ENCODE data around the gene ELAVL1.
"Not testable (repeated sequence)": the region's sequence is repeated elsewhere in the genome, so short reads cannot be mapped to it uniquely, and the experiment has no call there.

ELAVL1 gene

DNA sequence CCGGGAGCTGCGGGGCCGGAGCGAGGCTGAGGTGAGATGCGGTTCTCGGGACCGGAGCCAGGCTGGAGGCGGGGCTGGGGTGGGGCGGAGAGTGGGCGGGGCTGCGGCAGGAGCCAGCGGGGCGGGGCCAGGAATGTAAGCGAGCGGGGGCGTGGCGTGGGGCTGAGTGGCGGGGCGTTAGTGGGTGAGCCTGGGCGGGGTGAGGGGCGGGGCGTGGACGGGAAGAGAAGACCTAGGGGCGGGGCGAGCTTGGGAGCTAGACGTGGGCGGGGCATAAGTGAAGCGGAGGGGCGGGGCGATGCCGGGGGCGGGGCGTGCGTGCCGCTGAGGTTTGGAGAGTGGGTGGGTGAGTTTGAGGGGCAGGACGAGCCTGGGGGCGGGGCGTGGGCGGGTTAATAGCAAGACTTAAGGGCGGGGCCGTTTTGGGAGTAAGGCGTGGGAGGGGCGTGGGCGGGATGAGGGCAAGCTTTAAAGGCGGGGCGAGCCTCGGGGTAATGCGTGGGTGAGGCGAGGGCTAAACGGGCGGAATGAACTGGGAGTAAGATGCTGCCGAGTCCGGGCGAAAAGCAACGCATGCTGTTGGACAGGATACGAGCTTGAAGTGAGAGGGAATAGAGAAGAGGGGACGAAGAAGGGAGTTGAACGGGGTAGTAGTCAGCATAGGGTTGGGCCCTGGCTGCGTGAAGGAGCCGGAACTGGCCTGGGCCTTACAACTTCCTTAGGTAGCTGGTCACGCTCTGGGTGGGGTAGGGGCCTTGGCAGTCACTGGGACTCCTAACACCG is 84.7 kb downstream of the ELAVL1 start:
- no peak for FAIRE-seq

DNA sequence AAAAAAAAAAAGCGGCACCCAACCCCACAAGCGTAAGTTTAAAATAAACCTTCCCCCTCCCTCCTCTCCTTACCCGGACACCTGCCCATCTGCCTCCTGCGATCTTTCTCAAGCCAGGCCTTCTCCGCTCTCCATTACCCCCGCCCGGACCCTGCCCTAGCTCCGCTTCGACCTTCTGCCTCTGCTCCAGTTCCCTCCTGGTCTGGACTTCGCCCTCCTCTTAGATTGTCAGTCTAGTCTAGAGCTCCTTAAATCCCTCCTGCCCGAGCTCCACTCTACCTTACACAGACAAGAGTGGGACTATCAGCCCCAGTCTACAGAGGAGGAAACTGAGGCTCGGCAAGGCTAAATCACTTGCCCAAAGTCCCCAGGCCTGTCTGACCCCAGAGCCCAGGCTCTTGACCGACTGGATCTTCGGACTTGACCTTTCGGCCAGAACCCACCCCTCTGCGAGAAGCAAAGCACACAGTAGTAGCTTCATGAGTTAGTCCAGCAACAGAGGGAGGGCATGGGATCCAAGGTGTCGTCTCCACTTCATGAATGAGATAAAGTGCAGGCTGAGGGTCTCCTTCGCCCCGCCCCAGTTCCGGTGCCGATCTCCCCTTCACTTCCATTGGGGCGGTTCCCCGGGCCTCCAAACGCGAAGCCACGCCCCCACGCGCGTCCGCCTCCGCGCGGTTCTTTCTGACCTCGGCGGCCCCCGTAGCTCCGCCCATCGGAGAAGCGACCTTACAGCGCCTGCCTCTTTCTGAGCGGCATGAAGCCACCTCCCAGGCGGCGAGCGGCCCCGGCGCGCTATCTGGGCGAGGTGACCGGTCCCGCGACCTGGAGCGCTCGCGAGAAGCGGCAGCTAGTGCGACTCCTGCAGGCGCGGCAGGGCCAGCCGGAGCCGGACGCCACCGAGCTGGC is 85.6 kb downstream of the ELAVL1 start, which contains the start of gene SNAPC2:
SNAPC2 (plus strand) TSS at position 729 of the 909 bp plus-strand sequence; CDS start at position 758, 29 bp downstream.
- no peak for FAIRE-seq

DNA sequence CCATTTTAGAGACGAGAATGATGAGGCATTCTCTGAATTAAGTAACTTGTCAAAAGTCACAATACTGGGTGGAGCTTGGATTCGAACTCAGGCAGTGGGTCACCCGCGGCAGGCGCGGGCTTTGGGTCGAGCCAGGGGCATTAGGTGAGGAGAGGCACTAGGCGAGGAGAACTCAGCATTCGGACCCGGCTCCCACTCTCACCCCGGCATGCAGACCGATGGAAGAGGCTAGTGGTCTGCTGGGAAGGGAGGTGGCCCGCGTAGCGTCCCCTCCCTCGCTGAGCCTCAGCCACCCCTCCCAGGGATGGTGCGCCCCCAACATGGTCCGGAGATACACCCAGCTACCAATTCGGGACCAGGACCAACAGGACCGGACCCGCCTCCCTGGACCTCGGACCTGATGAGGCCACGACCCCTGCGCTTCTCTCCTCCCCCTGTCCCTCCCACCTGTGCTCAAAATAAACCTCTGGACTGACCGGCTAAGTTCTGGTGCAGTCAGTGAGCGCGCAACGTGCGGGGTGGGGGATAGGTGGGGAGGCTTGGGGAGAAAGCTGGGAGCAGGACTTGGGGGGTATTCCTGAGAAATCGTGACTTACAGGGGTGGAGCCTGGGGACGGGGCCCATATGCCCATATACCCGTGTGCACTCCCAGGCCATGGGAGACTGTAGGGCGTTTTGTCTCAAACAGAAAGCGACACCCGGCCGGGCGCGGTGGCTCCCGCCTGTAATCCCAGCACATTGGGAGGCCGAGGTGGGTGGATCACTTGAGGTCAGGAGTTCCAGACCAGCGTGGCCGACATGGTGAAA is 86.6 kb downstream of the ELAVL1 start:
- no peak for FAIRE-seq

DNA sequence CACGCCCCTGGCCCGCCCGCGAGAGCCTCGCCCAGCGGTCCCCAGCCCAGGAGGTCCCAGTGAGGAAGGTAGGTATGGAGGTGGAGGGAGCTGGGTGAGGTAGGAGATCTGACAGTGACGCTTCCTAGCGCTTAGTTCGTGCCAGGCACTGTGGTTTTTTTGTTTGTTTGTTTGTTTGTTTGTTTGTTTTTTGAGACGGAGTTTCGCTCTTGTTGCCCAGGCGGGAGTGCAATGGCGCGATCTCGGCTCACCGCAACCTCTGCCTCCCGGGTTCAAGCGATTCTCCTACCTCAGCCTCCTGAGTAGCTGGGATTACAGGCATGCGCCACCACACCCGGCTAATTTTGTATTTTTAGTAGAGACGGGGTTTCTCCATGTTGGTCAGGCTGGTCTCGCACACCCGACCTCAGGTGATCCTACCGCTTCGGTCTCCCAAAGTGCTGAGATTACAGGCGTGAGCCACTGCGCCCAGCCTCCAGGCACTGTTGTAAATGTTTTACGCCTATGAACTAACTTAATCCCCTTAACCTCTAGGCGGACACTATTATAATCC is 87.3 kb downstream of the ELAVL1 start:
- FAIRE-seq, result not testable (repeated sequence)

DNA sequence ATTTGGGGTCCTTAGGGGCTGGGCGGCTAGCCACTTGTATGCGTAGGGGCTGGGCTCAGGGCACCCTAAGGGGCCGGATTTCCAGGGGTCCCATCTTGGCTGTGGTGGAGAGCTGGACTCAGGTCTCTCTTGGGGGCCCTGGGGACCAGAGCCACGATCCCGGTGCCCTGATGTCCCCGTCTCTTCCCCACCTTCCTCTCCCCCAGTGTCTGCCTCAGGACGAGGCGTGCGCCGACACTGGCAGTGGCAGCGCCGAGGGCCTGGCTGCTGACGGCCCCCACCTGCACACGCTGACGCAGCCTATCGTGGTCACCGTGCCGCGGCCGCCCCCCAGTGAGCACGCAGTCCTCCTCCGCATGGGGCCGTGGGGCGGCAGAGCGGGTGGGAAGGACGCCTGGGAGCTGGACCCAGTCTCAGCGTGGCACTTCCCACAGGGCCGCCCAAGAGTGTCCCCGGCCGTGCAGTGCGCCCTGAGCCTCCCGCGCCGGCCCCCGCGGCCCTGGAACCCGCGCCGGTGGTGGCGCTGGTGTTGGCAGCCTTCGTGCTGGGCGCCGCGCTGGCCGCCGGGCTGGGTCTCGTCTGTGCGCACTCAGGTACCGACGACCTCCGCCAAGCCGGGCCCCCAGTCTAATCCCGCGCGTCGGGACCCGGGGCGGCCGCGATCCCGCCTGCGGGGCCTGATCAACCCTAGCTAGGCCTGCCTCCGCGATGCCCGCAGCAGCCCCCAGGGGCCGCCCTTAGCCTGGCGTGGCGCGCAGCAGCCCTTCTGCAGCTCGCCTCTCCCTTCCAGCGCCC is 88.0 kb downstream of the ELAVL1 start:
- FAIRE-seq, result no peak

DNA sequence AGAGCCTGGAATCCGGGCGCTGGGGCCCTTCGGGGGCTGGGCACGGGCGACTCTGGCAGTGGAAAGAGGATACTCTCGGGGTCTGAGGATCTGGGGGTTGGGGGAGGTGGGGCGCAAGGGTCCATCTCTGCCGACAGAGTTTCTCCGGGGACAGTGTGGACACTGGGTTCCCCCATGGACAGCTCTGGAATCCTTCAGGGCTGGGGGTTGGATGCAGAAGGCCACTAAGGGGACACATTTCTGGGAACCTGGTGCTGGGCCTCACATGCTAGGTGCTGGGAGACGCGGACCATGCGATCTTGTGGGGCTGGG is 88.5 kb downstream of the ELAVL1 start:
- FAIRE-seq, result no peak

DNA sequence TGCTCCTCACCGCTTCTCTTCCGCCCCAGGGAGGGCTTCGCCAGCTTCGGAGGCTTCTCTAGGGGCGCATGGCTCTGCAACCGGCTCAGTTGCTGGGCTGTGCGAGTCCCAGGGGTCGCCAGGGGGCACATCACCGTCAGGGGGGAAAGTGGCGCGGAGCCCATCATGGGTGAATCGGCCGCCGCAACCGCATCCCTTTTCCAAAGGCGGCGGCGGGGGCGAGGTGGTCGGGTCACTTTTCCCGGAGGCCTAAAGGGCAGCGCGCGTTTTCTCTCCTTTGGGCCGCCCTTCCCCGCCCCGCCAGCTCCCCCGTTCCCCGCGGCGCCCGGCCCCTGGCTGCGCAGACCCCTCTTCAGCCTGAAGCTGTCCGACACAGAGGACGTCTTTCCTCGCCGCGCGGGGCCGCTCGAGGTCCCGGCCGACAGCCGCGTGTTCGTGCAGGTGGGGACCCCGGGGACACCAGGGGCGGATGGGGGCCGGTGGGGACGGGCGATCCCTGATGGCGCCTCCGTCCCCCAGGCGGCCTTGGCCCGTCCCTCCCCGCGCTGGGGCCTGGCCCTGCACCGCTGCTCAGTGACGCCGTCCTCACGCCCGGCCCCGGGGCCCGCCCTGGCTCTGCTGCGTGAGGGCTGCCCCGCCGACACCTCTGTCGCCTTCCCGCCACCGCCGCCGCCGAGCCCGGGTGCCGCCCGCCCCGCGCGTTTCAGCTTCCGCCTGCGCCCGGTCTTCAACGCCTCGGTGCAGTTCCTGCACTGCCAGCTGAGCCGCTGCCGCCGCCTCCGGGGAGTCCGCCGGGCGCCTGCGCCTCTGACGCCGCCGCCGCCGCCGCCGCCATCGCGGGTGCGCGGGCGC is 89.1 kb downstream of the ELAVL1 start:
- no peak for FAIRE-seq

DNA sequence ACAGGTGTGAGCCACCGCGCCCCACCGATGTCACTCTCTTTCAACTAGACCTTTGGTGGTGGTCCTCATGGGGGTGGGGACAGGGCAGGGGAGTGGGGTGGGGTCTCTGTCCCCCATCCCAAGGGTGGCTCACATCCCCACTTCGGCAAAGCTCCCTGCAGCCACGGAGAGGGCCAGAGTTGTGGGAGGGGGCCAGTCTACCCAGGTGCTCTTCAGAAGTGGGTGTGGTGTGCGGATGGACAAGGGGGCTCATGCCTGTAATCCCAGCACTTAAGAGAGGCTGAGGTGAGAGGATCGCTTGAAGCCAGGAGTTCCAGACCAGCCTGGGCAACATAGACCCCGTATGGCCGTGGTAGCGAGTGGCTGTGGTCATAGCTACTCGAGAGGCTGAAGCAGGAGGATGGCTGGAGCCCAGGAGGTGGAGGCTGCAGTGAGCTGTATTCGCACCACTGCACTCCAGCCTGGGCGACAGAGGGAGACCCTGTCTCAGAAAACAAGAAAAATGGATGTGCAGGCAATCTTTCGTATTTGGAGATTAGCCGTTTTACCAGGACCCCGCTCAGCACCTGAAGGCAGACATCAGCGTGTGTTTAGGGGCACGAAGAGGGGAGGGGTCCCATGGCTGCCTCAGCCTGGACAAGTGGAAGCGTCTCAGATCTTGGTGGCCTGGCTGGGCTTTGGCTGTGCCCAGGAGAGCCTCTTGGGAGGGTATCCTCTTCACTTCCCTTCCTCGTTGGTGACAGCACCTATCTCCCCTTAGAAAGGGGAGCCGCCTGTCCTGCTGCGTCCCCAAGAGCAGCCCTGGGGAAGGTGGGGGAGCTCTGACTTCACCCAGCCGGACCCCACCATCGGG is 90.0 kb downstream of the ELAVL1 start:
- FAIRE-seq, result no peak

DNA sequence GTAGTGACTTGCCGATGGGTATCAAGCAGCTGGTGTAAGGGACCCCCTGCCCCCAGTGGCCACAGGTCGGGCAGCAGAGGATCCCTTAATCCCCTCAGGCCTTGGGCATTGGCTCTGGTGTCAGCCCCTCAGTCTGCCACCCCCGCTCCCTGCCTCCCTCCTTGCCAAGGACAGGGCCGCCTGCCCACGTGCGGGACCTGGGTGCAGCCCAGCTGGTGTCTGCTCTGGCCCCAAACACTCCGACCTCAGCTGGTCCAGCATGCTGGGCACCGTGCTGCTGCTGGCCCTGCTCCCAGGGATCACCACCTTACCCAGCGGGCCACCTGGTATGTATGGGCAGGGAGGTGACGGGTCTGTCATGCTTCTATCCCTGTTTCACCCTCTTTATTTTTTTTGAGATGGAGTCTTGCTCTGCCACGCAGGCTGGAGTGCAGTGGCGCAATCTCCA is 90.8 kb downstream of the ELAVL1 start, which contains the start of gene TGFBR3L:
TGFBR3L (plus strand) TSS at position 233 of the 448 bp plus-strand sequence.
- no peak for FAIRE-seq

DNA sequence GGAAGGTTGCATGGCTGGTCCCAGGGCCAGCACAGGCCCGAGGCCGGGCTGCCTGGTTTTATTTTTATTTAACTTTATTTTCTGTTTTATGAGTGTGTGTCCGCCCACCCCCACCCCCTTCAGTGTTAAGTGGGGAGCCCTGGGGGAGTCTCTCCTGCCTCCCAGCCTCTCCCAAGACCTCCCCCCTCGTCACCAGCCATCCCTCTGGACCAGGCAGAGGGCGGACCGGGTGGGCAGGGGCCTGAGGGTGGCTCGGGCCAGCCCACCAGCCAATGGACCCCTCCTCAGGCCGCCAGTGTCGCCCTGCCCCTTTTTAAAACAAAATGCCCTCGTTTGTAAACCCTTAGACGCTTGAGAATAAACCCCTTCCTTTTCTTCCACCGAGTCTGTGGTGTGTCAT is 91.3 kb downstream of the ELAVL1 start:
- FAIRE-seq, result no peak

DNA sequence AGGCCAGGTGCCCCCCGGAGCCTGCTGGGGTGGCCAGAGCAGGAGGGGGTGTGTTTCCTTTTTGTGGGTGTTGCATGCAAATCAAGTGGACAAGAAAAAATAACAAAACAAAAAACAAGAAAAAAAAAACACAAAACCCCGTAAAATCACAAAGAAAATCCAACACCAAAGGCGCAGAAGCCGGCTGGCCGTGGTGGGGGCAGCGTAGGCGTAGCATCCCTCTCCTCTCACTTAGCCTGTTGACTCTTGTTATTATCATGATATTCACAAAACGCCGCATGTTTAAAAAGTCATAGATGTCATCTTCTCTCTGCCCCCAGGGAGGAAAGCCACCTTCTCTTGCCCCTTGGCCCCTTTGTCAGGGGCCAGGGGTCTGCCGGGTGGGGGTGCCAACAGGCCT is 91.8 kb downstream of the ELAVL1 start:
- no peak for FAIRE-seq

DNA sequence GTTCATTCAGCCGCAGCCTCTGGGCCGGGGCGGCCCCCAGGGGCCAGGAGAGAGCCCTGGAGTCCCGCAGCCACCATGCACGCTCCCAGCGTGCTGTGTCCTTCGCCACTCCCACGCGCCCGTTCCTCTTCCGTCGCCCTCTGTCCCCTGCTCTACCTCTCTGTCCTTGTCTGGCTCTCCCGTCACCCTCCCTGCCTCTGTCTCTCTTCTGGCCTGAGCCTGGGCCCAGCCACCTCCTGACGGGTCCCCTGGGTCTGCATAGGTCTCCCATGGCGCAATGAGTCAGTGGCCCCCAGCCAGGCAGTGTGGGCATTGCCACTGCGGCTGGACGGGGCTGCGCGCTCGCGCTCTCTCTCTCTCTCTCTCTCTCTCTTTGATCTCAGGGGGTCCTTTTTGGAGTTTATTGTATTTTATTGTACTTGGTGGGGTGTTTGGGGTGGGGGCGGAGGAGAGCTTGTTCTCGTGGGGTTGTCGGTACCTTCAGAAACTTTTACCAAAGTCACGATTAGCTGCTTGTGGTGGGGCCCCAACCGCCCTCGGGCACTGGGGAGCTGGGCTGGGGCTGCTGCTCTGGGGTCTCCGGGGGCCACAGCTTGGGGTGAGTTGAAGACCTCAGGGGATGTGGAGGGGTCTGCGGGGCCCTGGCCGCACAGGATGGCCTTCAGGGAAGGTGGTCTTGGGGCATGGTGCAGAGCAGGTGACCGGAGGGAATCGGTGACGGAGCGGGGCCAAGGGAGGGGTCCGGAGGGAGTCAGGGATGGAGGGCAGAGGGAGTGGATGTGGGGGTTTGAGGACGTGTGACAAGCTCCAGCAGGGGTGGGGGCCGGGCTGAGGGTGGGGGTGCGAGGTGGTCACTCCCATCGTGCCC is 92.5 kb downstream of the ELAVL1 start:
- no peak for FAIRE-seq

DNA sequence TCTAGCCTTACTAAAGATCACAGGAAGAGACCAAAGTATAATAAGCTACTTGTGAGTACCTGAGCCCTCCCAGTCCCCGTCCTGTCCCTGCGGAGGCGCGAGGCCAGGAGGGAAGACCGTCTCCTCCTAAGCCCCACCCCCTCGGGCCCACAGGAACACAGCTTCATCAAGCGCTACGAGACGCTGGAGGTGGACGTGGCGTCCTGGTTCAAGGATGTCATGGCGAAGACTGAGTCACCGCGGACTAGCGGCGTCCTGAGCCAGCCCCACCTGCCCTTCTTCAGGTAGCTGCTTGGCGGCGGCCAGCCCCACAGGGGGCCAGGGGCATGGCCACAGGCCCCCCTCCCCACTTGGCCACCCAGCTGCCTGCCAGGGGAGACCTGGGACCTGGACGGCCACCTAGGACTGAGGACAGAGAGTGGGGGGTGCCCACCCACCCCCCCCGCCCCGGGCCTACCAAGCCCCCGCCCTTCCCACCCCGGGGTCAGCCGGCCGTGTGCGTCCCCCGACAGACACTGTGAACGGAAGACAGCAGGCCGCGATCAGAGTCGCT is 93.2 kb downstream of the ELAVL1 start:
- no peak for FAIRE-seq

DNA sequence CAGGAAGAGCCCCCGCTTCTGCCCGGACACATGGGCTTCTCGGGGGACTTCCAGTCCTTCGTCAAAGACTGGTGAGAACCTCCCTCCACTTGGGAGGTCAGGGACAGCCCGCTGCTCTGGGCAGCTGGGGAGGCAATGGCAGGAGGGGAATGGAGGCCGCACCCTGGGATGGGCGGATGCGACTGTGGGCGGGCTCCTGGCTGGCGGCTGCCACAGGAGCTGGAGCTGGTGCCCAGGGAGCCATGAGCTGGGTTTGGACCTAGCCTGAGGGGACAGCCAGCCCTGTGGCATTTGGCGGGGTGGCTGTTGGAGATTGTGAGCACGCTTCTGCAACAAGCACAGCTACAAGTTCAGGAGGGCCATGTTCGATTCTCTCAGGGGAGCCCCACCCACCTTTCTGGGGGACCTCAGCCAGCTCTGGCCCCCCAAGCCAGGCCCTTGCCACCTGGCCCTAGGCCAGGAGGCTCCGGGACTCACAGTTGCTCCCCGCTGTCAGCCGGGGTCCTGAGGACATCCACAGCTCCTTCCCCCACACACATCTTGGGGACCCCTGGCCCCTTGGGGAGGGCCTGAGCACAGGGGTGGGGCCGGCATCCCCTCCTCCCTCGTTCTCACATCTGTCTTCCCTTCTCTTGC is 93.8 kb downstream of the ELAVL1 start:
- no peak for FAIRE-seq

DNA sequence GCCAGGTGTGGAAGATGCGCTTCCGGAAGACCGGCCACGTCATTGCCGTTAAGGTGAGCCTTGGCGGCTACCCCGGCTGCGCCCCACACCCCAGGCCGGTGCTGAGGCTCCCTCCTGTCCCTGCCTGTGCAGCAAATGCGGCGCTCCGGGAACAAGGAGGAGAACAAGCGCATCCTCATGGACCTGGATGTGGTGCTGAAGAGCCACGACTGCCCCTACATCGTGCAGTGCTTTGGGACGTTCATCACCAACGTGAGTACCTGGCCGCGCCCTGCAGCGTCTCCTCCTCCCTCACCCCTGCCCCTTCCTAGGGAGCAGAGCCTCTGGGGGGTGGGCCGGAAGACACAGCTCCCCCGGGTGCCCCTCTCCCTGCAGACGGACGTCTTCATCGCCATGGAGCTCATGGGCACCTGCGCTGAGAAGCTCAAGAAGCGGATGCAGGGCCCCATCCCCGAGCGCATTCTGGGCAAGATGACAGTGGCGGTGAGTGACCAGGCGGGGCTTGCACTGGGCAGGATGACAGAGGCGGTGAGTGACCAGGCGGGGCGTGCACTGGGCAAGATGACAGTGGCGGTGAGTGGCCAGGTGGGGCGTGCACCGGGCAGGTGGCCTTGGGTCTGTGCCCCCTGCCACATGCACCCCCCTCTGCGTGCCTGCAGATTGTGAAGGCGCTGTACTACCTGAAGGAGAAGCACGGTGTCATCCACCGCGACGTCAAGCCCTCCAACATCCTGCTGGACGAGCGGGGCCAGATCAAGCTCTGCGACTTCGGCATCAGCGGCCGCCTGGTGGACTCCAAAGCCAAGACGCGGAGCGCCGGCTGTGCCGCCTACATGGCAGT is 94.9 kb downstream of the ELAVL1 start:
- no peak for FAIRE-seq

DNA sequence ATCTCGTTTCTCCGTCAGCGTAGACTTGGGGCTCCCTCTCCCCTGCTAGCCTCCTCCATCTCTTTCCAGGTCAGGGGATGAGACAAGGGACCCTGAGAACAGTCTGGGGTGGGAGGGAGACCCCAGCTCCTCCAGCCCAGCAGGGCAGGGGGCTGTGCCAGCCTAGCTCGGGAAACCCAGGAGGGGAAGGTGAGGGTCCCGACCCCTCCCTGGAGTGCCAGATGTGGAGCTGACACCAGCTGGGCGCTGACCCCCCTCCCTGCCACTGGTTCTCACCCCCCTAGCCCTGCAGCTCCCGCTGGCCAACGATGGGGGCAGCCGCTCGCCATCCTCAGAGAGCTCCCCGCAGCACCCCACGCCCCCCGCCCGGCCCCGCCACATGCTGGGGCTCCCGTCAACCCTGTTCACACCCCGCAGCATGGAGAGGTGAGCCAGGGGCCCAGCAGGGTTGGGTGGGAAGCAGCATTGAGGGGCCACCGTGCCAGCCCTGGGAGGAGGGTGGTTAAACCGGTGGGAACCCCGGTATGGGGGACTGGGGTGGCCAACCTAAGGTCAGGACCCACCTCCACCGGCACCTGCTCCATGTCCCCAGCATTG is 95.9 kb downstream of the ELAVL1 start:
- FAIRE-seq, result no peak
